ENCODE data around the gene FSCN2.

The FSCN2 gene

DNA sequence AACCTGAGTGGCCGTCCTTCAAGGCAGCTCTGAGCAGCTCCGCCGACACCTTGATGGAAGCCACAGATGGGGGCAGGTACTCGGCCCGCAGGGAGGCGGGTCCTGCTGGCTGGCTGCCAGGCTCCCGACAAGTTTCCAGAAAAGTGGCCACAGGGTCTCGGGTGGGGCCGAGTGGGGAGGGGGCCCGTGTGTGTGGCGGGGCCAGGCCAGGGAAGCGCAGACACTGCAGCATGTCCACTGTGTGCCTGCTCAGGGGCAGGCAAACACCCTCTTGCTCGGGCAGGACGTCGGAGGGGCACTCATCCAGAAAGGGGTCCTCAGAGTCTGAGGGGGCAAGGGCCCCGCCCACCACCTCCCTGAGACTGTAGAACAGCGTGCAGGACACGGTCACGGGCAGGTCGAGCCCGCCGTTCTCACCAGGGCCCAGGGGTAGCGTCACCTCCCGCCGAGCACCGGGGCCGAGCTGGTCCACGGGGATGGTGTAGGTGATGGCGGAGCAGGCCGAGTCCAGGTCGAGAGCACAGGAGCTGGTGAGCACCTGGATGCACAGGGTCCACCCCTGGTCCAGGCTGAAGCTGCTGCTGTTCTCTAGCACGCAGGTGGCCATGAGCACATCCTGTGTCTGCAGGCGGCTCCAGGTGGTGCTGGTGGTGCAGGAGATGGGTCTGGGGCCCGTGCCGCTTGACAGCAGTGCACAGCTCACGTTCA lies 18.9 kb downstream of the FSCN2 start:
- H3K27ac ChIP-seq, result no peak overlapping the region
- no peak overlapping the region for H3K4me2 ChIP-seq (ENCODE audit: low read length)
- TF ChIP-seq, protein P1, sequence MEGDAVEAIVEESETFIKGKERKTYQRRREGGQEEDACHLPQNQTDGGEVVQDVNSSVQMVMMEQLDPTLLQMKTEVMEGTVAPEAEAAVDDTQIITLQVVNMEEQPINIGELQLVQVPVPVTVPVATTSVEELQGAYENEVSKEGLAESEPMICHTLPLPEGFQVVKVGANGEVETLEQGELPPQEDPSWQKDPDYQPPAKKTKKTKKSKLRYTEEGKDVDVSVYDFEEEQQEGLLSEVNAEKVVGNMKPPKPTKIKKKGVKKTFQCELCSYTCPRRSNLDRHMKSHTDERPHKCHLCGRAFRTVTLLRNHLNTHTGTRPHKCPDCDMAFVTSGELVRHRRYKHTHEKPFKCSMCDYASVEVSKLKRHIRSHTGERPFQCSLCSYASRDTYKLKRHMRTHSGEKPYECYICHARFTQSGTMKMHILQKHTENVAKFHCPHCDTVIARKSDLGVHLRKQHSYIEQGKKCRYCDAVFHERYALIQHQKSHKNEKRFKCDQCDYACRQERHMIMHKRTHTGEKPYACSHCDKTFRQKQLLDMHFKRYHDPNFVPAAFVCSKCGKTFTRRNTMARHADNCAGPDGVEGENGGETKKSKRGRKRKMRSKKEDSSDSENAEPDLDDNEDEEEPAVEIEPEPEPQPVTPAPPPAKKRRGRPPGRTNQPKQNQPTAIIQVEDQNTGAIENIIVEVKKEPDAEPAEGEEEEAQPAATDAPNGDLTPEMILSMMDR (IDR thresholded peaks at IDR 0.05), result no peak
- no peaks in the 10 kb centered on the region for H3K27me3 ChIP-seq (ENCODE audit: control insufficient read depth, insufficient read depth, low read length)
- no peaks in the 10 kb centered on the region for H3K36me3 ChIP-seq (ENCODE audit: control insufficient read depth, insufficient read depth, low read length)
- no peak overlapping the region for H3K9ac ChIP-seq
- no peaks in the 10 kb centered on the region for H3K4me1 ChIP-seq
- H3K9me3 ChIP-seq (ENCODE audit: control insufficient read depth, low read length), result no peaks in the 10 kb centered on the region
- H2AFZ ChIP-seq, result no peak overlapping the region
- no peak overlapping the region for H3K4me3 ChIP-seq (ENCODE audit: low read depth, low read length)
- no peaks in the 10 kb centered on the region for H3K79me2 ChIP-seq

DNA sequence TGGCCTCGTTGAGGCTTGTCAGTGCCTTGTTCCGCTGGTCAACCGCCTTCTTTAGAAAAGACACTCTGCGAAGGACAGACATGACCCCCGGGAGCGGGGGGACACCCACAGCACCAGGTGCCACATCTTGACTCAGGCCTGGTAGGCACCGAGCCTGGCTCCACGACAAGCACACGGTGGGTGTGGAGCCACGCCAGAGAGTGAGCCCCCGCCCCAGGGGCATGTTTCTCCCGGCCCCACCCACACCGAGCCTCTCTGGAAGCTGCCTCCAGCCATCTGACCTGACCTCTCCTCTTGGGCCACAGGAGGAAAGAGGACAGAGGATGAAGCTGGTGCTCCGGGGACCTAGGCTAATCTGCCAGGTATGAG lies 19.4 kb downstream of the FSCN2 start:
- no peaks in the 10 kb centered on the region for H3K4me1 ChIP-seq
- H3K4me2 ChIP-seq (ENCODE audit: low read length), result no peak overlapping the region
- H3K27me3 ChIP-seq (ENCODE audit: control insufficient read depth, insufficient read depth, low read length), result no peaks in the 10 kb centered on the region
- no peaks in the 10 kb centered on the region for H3K9me3 ChIP-seq (ENCODE audit: control insufficient read depth, low read length)
- TF ChIP-seq, protein P1 (IDR thresholded peaks at IDR 0.05), result no peak
- H3K27ac ChIP-seq, result no peak overlapping the region
- no peaks in the 10 kb centered on the region for H3K36me3 ChIP-seq (ENCODE audit: control insufficient read depth, insufficient read depth, low read length)
- H2AFZ ChIP-seq, result no peak overlapping the region
- no peak overlapping the region for H3K9ac ChIP-seq
- no peak overlapping the region for H3K4me3 ChIP-seq (ENCODE audit: low read depth, low read length)
- no peaks in the 10 kb centered on the region for H3K79me2 ChIP-seq

- TF ChIP-seq, protein P1 (IDR thresholded peaks at IDR 0.05), result no peak
- H3K4me3 ChIP-seq (ENCODE audit: low read depth, low read length), result no peak overlapping the region
These were observed 20.9 kb downstream of the FSCN2 start for GRCh38 chr17:81549031-81549557.

GRCh38 chr17:81549826-81550225 lies 21.6 kb downstream of the FSCN2 start:
- Histone ChIP-seq H3K27me3 (ENCODE audit: control insufficient read depth, insufficient read depth, low read length) (no peaks in the 10 kb centered on the region), H3K79me2 (no peaks in the 10 kb centered on the region), H3K27ac (no peak overlapping the region), H3K4me1 (no peaks in the 10 kb centered on the region), H3K4me3 (ENCODE audit: low read depth, low read length) (no peak overlapping the region), H3K9ac (no peak overlapping the region), H3K4me2 (ENCODE audit: low read length) (no peak overlapping the region), H2AFZ (no peak overlapping the region), H3K9me3 (ENCODE audit: control insufficient read depth, low read length) (no peaks in the 10 kb centered on the region), H3K36me3 (ENCODE audit: control insufficient read depth, insufficient read depth, low read length) (no peaks in the 10 kb centered on the region)
- TF ChIP-seq, protein P1 (IDR thresholded peaks at IDR 0.05), result no peak

More at GRCh38 chr17:81549031-81549557, 20.9 kb downstream of the FSCN2 start:
- no peaks in the 10 kb centered on the region for H3K36me3 ChIP-seq (ENCODE audit: control insufficient read depth, insufficient read depth, low read length)
- no peak overlapping the region for H3K27ac ChIP-seq
- H3K27me3 ChIP-seq (ENCODE audit: control insufficient read depth, insufficient read depth, low read length), result no peaks in the 10 kb centered on the region
- H3K4me1 ChIP-seq, result no peaks in the 10 kb centered on the region
- no peak overlapping the region for H2AFZ ChIP-seq
- no peak overlapping the region for H3K9ac ChIP-seq
- H3K4me2 ChIP-seq (ENCODE audit: low read length), result no peak overlapping the region
- H3K79me2 ChIP-seq, result no peaks in the 10 kb centered on the region
- no peaks in the 10 kb centered on the region for H3K9me3 ChIP-seq (ENCODE audit: control insufficient read depth, low read length)

GRCh38 chr17:81550285-81550684 lies 22.1 kb downstream of the FSCN2 start:
- H3K36me3 ChIP-seq (ENCODE audit: control insufficient read depth, insufficient read depth, low read length), result no peaks in the 10 kb centered on the region
- H3K27ac ChIP-seq, result no peak overlapping the region

More at GRCh38 chr17:81550285-81550684, 22.1 kb downstream of the FSCN2 start:
- TF ChIP-seq, protein P1 (IDR thresholded peaks at IDR 0.05), result no peak
- no peaks in the 10 kb centered on the region for H3K9me3 ChIP-seq (ENCODE audit: control insufficient read depth, low read length)
- no peaks in the 10 kb centered on the region for H3K4me1 ChIP-seq
- no peaks in the 10 kb centered on the region for H3K79me2 ChIP-seq
- no peaks in the 10 kb centered on the region for H3K27me3 ChIP-seq (ENCODE audit: control insufficient read depth, insufficient read depth, low read length)
- no peak overlapping the region for H3K9ac ChIP-seq
- H3K4me2 ChIP-seq (ENCODE audit: low read length), result no peak overlapping the region
- no peak overlapping the region for H3K4me3 ChIP-seq (ENCODE audit: low read depth, low read length)
- H2AFZ ChIP-seq, result no peak overlapping the region

All from parathyroid adenoma (tissue), 2 donors.